Effector CD4-positive, alpha-beta T cell (primary cell): ENCODE data around the gene TPP1.

Experiments
- DNase-seq: peaks from one replicate; pipeline ENCODE4 v3.0.0-alpha.2; 2020

Gene TPP1

DNA sequence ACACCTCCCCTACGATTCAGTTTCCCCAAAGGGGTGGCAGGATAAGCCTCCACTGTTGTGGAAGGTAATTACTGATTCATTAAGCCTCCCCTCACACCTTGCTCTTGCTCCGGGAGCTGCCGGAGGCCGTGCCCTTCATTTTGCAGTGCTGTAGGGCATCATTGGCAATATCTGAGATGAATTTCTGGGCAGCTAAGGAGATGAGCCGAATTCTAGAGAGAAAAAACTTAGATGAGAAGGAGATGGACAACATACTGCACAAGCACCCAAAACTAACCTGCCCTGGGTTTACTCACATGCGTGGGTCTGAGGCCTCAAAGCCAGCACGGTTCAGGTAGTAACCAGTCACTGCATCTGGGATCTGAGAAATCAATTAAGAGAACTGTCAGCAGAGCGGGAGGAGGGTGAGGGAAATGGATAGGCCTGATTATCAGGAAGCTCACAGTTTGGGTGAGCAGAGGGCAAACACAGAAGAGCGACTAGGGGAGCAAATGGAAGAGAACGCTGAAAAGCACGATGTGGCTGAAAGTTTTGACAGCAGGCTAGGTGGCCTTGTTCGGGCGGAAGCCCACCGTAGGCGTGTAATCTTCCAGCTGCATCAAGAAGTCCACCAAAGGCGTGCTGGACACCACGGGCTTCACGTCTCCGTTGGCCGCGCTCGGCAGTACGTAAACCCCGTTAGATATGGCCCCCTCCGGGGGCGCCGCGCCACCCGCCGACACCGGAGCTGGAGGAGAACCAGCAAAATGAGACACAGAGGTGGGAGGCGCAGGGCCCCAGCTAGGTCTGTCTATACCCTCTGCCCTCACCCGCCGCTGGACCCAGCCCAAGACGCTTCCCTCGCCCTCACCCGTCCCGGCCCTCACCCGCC is 7.9 kb downstream of the TPP1 start:
- peak; percentile 33 for DNase-seq

DNA sequence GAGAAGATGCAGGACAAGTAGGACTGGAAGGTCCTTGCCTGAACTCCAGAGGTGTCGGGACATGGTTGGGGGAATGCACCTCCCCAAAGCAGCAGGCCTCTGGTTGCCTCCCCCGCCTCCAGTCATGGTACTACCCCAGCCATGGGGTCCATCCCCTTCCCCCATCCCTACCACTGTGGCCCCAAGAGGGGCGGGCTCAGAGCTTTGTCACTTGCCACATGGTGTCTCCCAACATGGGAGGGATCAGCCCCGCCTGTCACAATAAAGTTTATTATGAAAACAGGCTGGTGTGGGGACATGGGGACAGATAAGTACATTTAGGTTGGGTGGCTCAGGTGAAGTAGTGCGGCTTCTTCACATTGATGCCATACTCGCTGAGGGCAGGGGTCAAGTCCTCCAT is 8.6 kb downstream of the TPP1 start:
- no peak for DNase-seq

DNA sequence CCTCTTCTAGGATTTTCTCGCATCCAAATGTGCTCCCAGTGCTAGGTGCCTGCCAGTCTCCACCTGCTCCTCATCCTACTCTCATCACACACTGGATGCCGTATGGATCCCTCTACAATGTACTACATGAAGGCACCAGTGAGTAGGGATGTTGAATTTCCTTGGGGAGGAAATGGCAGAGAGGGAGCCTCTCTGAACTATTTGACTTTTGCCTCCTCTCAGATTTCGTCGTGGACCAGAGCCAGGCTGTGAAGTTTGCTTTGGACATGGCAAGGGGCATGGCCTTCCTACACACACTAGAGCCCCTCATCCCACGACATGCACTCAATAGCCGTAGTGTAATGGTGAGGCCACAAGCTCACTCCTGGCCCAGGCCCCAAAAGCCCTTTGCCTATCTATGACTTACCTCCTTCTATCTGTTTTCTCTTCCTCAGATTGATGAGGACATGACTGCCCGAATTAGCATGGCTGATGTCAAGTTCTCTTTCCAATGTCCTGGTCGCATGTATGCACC is 9.7 kb downstream of the TPP1 start:
- DNase-seq, result no peak

DNA sequence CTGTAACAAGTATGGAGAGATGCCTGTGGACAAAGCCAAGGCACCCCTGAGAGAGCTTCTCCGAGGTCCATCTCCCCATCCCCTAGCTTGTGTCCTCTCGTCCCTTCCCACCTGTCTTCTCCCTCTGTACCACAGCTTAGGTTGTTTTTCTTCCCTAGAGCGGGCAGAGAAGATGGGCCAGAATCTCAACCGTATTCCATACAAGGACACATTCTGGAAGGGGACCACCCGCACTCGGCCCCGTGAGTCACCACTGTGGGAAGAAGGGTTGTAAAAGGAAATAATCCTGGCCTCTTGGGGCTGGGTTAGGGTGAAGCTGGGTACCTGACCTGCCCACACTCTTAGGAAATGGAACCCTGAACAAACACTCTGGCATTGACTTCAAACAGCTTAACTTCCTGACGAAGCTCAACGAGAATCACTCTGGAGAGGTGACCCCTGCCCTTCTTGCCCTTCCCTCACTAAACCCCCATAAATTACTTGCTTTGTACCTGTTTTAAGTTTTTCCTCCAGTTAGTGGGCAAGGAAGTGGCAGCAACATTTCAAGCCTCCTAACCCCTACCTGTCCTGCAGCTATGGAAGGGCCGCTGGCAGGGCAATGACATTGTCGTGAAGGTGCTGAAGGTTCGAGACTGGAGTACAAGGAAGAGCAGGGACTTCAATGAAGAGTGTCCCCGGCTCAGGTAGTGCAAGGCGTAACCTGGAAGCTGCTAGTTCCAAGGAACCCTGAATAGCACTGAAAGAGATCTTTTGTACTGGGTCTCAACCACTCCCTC is 10.3 kb downstream of the TPP1 start:
- no peak for DNase-seq

DNA sequence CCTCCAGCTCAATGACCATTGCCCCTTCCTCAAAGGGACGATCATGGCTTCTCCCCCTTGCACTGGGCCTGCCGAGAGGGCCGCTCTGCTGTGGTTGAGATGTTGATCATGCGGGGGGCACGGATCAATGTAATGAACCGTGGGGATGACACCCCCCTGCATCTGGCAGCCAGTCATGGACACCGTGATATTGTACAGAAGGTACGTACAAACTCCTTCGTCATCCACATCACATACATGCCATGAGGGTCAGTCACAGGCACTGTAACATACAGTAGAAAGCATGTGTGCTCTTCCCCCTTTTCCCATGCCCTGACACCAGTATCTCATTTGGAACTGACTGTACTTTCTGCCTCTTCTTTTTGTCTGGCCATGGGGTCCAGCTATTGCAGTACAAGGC is 11.2 kb downstream of the TPP1 start:
- DNase-seq, result no peak

DNA sequence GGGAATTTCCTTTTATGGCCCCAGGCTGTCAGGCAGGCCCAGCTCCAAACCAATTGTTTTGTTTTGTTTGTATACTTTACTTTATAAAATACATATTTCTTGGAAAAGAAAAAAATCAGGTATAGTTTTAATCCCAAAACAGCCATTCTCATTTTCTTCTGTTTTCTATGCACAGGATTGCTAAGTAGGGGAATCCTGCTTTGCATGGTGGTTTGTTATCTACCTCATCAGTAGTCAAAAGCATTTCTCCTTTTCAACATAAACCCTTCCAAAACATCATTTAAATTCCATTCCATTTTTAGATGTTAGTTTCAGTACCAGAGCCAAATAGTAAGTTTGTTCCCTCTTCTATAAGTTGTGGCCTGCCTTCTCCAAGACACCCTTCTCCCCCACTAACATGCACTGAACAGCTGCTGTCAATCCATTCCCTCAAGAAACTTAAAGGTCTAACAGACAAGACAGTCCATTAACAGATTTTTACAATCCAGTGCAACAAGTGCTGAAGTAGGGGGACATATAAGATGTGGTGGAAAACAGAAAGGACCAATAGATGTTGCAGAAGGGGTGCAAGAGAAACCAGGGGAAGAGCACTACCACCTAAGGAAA is 11.9 kb downstream of the TPP1 start:
- no peak for DNase-seq

DNA sequence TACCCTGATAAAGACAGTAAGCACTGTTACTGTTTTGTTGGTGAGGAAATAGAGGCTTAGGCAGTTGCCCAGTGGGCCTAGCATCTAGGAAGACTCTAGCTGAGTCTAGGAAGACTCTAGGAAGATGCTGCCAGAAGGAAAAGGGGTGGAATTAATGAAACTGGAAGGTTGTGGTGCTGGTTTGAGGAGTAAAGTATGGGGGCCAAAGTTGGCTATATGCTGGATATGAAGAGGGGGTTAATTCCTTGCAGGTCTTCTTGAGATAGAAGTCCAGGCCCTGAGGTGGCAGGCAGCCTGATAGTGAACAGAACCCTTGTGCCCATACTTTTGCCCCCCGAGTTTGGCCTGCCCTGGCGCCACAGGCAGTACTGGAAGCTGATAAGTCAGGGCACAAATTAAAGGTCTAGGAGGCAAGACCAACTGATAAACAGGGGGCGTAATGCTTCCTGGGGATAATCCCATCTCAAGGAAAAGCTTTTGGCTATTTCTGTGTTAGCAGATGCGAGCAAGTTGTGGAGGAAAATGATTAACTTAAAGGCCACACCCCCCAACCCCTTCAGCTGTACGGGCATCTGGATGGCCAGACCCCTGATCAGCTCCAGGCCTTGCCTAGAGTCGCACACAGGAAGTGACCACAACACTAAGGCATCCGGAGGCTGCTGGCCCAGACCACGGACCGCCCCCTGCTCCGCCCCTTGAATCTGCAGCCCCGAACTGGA is 12.6 kb downstream of the TPP1 start:
- DNase-seq, result peak; percentile 26

DNA sequence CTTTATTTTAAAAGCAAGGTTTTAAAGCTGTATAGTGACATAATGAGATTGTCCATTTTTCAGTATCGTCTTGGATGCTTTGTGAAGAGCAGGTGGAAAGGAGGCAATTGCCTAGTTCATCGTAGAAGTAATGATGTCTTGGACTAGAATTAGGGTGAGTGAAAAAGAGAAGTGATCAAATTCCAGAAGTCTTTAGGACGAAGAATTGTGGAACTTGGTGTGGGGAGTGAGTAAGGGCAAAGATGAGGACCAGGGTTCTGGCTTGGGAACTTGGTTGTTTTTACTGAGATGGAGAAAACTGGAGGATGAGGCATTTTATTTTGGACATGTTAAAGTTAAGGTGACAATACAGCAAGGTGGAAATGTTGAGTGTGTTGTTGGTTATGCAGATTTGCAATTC is 14.4 kb downstream of the TPP1 start:
- DNase-seq, result no peak

DNA sequence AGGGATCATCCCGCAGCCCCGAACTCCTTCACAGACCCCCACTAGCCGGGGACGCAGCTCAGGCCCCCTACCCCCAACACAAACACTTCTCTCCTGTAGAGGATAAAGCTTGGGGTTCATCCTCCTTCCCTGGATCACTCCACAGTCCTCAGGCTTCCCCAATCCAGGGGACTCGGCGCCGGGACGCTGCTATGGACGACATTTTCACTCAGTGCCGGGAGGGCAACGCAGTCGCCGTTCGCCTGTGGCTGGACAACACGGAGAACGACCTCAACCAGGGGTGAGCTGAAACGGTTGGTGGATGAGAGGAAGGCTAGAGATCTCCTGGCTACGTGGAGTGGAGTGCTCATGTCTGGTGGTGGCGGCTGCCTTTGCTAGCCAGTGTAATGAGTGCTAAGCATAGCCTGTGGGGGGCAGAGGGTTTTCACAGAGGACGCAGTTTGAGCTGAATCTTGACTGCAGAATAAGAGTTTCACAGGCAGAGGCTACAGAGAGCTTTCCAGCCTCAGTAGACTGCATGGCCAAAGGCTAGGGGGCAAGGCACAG is 15.1 kb downstream of the TPP1 start:
- DNase-seq, result peak; percentile 41

DNA sequence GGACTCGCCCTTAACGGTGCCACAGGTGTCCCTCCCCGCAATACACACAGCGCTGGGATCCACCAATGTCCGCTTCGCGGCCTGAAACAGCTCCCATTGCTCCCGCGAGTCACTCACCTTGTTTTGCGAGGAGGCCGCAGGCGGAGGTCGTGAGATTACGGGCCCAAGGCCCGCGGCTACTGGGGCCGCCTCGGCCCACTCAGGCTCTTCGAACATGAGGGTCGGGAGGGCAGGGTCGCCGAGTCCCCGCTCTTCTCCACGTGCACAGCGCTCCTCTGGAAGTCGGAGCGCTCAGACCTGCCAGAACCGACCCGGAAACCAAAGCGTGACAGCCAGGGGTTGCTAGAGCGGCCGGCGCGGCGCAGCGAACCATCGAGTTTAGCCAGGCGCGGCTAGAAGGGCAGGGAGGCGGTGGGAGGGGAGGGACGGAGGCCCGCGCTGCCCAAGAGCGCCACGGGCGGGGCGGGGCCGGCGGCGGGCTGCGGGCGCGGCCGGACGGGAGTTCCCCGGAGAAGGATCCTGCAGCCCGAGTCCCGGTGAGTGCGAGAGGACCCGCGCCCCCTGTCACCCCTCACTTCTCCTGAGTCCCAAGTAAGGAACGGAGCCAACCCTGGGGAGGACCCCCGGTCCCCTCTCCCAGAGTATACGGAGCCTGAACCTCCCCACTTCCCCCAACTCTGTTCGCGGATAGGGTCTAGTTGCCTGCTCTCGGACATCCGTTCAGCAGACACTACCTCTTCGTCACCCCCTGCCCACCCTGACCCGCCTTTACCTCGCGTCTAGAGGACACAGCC is 15.7 kb downstream of the TPP1 start, which contains the start of the genes ILK and RRP8:
Gene ILK (plus strand): TSS at position 488 of the 794 bp plus-strand sequence. CDS start 498 bp downstream, outside the sequence.
Gene RRP8 (minus strand): TSS at position 330 of the 794 bp plus-strand sequence. CDS start 114 bp downstream, at position 216.
- DNase-seq, result peak; percentile 79

DNA sequence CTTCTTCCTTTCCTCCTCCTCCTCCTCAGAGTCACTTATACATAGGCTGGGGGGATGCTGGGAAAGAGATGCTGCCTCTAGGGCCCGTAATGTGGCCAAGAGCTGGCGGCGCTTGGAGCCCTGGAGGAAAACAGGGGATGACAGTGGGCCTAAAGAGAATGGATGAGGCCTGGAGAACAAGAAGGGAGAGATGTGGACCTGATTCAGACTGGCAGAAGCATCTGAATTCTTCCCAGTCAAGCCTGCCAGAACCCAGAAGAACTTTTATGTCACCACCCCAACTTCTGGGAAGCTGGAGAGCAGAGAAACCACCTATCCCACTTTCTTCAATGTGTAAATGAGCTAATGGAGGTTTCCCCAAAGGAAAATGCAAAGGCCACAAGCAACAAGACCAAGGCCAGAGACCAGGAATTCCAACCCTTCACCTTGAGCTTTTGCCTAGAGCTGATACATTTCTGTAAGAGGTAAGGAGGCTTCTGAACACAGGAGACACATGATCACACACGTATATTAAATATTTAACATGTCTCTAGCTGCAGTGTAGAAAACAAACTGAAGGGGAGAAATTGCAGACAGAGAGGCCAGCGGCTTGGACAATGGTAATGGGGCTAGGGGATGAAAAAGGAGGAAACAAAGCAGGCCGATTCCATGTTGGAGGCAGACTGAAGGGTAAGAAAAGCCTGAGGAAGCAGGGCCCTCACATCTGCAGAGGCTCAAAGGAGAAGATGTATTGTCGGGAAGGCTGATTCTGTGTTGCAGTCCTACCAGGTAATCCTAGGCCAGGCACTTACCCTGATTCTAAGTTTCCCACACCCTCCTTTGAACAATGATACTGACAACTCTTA is 16.9 kb downstream of the TPP1 start:
- no peak for DNase-seq

DNA sequence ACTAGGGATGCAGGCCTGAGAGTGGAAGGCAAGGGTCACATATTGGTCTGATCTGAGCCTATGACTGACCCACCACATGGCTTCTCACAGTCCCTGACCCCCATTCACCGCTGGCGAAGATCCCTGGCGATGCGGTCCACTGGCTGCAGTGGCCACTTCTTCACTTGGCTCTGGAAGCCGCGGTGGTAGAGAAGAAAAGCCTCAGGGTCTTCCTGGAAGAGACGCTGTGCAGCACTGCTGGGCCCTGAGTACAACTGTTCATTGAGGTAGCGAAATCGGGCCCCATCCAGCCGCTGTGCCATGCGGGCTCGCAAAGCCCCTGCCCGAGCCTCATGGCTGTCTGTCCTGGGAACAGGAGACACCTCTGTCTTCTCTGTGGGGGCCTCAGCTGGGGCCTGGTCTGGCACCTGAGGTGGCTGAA is 18.2 kb downstream of the TPP1 start:
- no peak for DNase-seq

DNA sequence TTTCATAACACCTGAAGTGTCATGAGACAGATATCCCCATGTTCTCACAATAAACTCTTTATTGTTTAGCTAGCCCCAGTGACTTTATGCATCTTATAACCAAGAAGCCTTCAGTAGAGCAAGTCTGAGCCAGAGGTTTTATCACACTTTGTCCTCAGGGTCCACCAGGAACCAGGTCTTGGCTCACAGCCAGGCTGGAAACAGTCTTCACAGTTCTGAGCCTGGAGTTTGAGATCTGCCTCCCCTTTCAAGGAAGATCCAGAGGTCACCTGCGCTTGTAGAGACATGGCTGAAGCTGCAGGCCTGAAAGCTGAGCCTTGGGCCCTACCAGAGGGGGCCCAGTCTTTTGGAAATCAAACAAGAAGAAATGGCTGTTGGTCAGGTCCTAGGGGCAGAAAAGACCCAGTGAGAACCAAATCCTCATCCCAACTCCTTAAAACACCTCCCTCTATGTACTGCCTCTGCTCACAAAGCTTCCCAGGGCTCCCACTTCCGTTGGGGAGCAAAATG is 19.3 kb downstream of the TPP1 start:
- no peak for DNase-seq

DNA sequence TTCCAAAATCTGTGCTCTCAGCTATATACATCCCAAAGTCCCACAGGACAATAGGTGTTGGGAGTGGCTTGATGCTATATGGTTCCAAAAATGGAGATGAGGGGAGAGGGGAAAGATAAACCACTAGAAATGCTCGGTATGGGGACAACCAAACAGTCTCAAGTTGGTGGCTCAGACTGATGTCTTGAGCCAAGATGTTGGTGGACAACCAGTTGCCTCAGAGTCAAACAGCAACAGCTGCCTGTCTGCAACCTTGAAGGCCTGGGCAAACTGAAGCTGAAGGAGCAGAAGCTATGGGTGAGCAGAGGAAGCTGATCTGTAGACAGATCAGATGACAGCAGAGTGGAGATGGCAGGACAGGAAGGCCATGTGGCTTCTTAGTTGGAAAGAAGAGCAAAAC is 19.8 kb downstream of the TPP1 start:
- no peak for DNase-seq

DNA sequence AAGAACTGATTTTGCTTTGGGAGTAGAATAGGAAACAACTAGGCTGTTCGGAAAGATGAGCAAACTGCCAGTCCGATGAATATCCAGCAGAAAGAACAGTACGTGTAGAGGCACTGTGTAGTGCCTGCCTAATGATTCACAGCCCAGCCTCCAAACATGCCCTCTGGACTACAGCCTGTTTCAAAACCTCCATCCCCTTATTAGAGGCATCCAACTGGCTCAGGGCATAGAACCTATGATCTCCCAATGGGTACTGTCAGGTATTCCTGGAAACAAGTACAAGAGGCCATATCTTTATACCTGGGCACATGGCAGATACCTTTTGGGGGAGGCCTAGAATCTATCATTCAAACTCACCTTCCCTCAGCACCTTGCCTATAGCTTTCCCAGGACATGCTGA is 20.7 kb downstream of the TPP1 start:
- DNase-seq, result no peak

DNA sequence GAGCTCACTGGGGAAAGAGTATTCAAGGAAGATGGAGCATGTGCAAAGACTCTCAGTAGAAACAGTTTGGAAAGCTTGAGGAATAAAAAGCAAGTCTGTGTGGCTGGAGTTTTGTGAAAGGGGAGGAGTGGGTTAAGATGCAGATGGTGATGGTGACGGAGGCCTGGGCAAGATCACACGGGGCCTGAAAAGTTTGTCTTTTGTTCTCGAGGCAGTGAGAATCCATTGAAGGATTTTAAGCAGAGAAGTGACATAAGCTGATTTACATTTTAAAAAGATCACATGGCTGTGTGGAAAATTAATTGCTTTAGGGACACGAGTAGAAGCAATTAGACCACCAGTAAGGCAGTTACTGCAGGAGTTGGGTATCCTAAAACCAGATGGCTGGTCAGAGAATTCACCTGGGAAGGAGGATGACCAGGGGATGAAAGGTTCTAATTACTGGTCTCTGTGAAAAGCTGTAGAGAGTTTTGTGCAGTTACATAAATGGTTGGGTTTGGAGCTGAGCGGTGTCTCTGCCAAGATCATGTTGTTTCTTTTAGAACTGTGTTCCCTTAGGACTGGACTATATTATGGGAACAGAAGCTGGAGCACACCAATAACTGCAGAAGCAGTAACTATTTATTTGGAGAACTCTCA is 22.9 kb downstream of the TPP1 start:
- no peak for DNase-seq

DNA sequence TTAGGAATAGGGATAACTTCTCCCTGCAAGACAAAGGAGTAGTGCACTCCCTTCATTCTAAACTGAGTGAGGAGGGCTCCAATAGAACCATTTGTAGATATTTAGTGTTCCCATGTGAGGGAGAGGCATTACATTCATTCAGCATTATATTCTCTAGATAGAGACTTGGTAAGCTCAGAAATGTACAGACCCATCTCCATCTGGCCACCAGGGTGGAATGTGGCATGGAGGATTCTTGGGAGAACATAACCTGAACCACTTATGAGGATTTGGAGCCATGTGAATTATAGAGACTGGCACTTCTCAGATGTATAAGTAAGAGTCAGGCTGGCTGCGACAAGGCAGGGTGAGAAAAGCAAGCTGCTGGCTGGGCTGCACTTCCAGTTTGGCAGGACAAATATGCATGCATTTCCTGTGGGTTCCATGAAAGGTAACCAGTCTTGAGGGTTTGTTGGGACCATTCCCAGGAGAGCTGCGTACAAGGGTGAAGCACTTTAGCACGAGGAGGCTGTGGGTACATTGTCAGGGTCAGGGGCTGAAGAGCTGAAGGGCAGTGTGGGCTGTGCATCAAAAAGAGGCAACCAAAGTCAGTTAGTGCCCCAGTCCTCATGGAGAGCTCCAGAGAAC is 25.0 kb downstream of the TPP1 start:
- no peak for DNase-seq

DNA sequence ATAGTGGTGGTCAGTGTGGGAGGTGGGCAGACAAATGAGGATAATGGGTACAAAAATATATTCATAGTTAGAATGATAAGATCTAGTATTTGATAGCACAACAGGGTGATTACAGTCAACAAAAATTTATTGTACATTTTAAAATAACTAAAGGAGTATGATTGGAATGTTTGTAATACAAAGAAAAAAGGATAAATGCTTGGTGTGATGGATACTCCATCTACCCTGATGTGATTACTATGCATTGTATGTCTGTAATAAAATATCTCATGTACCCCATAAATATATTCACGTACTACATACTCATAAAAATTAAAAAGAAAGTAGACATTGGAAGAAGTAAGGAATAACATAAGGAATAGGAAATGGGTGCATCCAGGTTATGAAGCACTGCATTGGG is 31.2 kb downstream of the TPP1 start:
- DNase-seq, result no peak

DNA sequence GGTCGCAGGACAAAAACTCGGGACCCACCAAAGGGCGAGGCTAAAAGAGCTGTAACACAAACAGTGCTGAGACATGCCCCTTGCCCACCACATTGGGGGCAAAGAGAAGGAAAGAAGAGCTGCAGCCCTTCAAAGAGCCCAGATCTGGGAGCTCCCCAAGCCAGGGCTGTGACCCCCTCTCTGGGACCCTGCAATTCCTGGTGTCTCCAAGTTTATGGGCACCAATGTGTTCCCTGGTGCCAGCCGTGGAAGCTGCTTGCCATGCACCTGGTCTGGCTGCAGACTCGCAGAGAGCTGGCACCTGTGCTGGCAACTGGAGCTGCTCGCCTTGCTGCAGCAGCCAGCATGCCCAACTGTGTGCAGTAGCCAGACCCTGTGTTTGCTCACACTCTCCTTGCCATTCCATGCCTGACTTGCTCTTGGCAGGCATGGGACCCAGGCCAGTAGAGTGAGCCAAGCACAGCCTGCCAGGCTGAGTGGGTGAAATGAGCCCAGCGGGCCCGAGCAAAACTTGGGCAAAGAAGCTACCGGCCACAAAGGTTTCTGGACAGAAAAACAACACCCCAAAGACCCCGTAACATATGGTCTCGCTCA is 31.8 kb downstream of the TPP1 start:
- no peak for DNase-seq
